ENCODE measurements around the gene GPD2.

GRCh38 chr2:156436497-156437085, 412 bp downstream of the GPD2 start:
- TF ChIP-seq, protein P1, sequence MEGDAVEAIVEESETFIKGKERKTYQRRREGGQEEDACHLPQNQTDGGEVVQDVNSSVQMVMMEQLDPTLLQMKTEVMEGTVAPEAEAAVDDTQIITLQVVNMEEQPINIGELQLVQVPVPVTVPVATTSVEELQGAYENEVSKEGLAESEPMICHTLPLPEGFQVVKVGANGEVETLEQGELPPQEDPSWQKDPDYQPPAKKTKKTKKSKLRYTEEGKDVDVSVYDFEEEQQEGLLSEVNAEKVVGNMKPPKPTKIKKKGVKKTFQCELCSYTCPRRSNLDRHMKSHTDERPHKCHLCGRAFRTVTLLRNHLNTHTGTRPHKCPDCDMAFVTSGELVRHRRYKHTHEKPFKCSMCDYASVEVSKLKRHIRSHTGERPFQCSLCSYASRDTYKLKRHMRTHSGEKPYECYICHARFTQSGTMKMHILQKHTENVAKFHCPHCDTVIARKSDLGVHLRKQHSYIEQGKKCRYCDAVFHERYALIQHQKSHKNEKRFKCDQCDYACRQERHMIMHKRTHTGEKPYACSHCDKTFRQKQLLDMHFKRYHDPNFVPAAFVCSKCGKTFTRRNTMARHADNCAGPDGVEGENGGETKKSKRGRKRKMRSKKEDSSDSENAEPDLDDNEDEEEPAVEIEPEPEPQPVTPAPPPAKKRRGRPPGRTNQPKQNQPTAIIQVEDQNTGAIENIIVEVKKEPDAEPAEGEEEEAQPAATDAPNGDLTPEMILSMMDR (IDR thresholded peaks at IDR 0.05), result no peak
- TF ChIP-seq POLR2A (IDR thresholded peaks at IDR 0.05) (no peak), POLR2AphosphoS5 (IDR thresholded peaks at IDR 0.05) (no peak)

Data from breast epithelium (tissue), 3 donors.